H9 (cell line): ENCODE data around the gene PIGS. TPM values are rescaled to one million over a fixed set of nuclear protein-coding genes. Genes with fewer than 3 reads are reported as not detected.

Experiments used
- DNase-seq: peaks from one replicate; pipeline ENCODE4 v3.0.0-alpha.2; 2017
- H2AFZ ChIP-seq: one replicate; pipeline ENCODE4 v1.6.1; 2013; ENCODE audit warnings: mild to moderate bottlenecking, low read length, control low read depth, moderate library complexity
- H2AK5ac ChIP-seq: 2 replicates; pipeline ENCODE4 v1.6.1; 2013; ENCODE audit warnings: low read length, control low read depth, mixed read lengths; ENCODE audit not compliant: insufficient read length
- H2BK120ac ChIP-seq: one replicate; pipeline ENCODE4 v1.6.1; 2013; ENCODE audit warnings: low read depth, mild to moderate bottlenecking, low read length, control low read depth, inconsistent platforms; ENCODE audit not compliant: poor library complexity, severe bottlenecking
- H2BK12ac ChIP-seq: 2 replicates; pipeline ENCODE4 v1.6.1; 2013; ENCODE audit warnings: low read length, control low read depth, mixed read lengths, low read depth; ENCODE audit not compliant: insufficient read length
- H2BK15ac ChIP-seq: 2 replicates; pipeline ENCODE4 v1.6.1; 2013; ENCODE audit warnings: low read depth, low read length, control low read depth
- H2BK20ac ChIP-seq: one replicate; pipeline ENCODE4 v1.6.1; 2013; ENCODE audit warnings: low read depth, mild to moderate bottlenecking, low read length, control low read depth, inconsistent platforms; ENCODE audit not compliant: poor library complexity, severe bottlenecking
- H2BK5ac ChIP-seq: 2 replicates; pipeline ENCODE4 v1.6.1; 2013; ENCODE audit warnings: low read length, control low read depth, mixed read lengths; ENCODE audit not compliant: insufficient read length
- H3K14ac ChIP-seq: 2 replicates; pipeline ENCODE4 v1.6.1; 2013; ENCODE audit warnings: low read length, control low read depth; ENCODE audit not compliant: insufficient read depth
- H3K18ac ChIP-seq: 2 replicates; pipeline ENCODE4 v1.6.1; 2013; ENCODE audit warnings: low read depth, mild to moderate bottlenecking, mixed read lengths, low read length, control low read depth; ENCODE audit not compliant: insufficient read length
- H3K23ac ChIP-seq: 2 replicates; pipeline ENCODE4 v1.6.1; 2013; ENCODE audit warnings: low read length, control low read depth, mixed read lengths, low read depth; ENCODE audit not compliant: insufficient read length
- H3K23me2 ChIP-seq: 2 replicates; pipeline ENCODE4 v1.6.1; 2013; ENCODE audit warnings: low read depth, mild to moderate bottlenecking, mixed read lengths, low read length, control low read depth; ENCODE audit not compliant: insufficient read length, poor library complexity, severe bottlenecking
- H3K27ac ChIP-seq: 2 replicates; pipeline ENCODE4 v1.5.1; 2013; ENCODE audit warnings: low read length, control low read depth, mixed read lengths, low read depth; ENCODE audit not compliant: insufficient read length
- H3K27me3 ChIP-seq: 2 replicates; pipeline ENCODE4 v1.6.1; 2013; ENCODE audit warnings: low read length, control low read depth, inconsistent platforms; ENCODE audit not compliant: insufficient read depth
- H3K4ac ChIP-seq: 2 replicates; pipeline ENCODE4 v1.6.1; 2013; ENCODE audit warnings: low read depth, mild to moderate bottlenecking, control low read depth, inconsistent platforms, low read length, moderate library complexity
- H3K4me1 ChIP-seq: 2 replicates; pipeline ENCODE4 v1.6.1; 2013; ENCODE audit warnings: low read length, control low read depth, inconsistent platforms; ENCODE audit not compliant: insufficient read depth
- H3K4me2 ChIP-seq: 2 replicates; pipeline ENCODE4 v1.6.1; 2013; ENCODE audit warnings: low read length, control low read depth, mixed read lengths; ENCODE audit not compliant: insufficient read length, insufficient read depth
- H3K56ac ChIP-seq: 2 replicates; pipeline ENCODE4 v1.6.1; 2013; ENCODE audit warnings: low read depth, mild to moderate bottlenecking, mixed read lengths, low read length, control low read depth; ENCODE audit not compliant: insufficient read length
- H3K79me1 ChIP-seq: 2 replicates; pipeline ENCODE4 v1.6.1; 2013; ENCODE audit warnings: low read depth, mild to moderate bottlenecking, moderate library complexity, low read length, control low read depth, inconsistent platforms; ENCODE audit not compliant: insufficient read depth, poor library complexity, severe bottlenecking
- H3K79me2 ChIP-seq: 2 replicates; pipeline ENCODE4 v1.6.1; 2013; ENCODE audit warnings: low read length, control low read depth, inconsistent platforms; ENCODE audit not compliant: insufficient read depth
- H3K9ac ChIP-seq: 2 replicates; pipeline ENCODE4 v1.6.1; 2013; ENCODE audit warnings: low read length, control low read depth, mixed read lengths; ENCODE audit not compliant: insufficient read length; ENCODE audit errors: extremely low read depth
- H3K9me3 ChIP-seq: one replicate; pipeline ENCODE4 v1.6.1; 2013; ENCODE audit warnings: low read depth, low read length, inconsistent platforms; ENCODE audit not compliant: control insufficient read depth
- H3T11ph ChIP-seq: one replicate; pipeline ENCODE4 v1.6.1; 2013; ENCODE audit warnings: mild to moderate bottlenecking, low read length, control low read depth, inconsistent platforms
- H4K20me1 ChIP-seq: one replicate; pipeline ENCODE4 v1.6.1; 2013; ENCODE audit not compliant: control insufficient read depth, insufficient read length, insufficient read depth
- H4K5ac ChIP-seq: 2 replicates; pipeline ENCODE4 v1.6.1; 2013; ENCODE audit warnings: low read depth, mild to moderate bottlenecking, mixed read lengths, low read length, control low read depth; ENCODE audit not compliant: insufficient read length
- H4K8ac ChIP-seq: replicated peaks from 2 replicates; pipeline ENCODE4 v1.6.1; 2013; ENCODE audit warnings: low read length, control low read depth, mixed read lengths, low read depth; ENCODE audit not compliant: insufficient read length
- H4K91ac ChIP-seq: 2 replicates; pipeline ENCODE4 v1.6.1; 2013; ENCODE audit warnings: low read depth, mild to moderate bottlenecking, moderate library complexity, mixed read lengths, low read length, control low read depth; ENCODE audit not compliant: insufficient read length
- H3K27ac Mint-ChIP-seq, 3 experiments: 2 replicates in 2 of 3; 3 replicates in 1 of 3; pipeline ENCODE4 v1.8.0; 2020 to 2021; ENCODE audit warnings: mixed read lengths in 3 of 3, mild to moderate bottlenecking in 1 of 3, moderate library complexity in 1 of 3
- H3K27me3 Mint-ChIP-seq: 2 replicates; pipeline ENCODE4 v1.8.0; 2021; ENCODE audit warnings: low read depth, mild to moderate bottlenecking, moderate library complexity, mixed read lengths
- H3K36me3 Mint-ChIP-seq, 3 experiments: 2 replicates in 2 of 3; 3 replicates in 1 of 3; pipeline ENCODE4 v1.8.0; 2020 to 2021; ENCODE audit warnings: low read depth in 3 of 3, mixed read lengths in 3 of 3; ENCODE audit not compliant: insufficient read depth in 1 of 3
- H3K4me1 Mint-ChIP-seq, 2 experiments: 2 replicates each; pipeline ENCODE4 v1.8.0; 2020; ENCODE audit warnings: mixed read lengths in 2 of 2
- H3K4me3 Mint-ChIP-seq, 2 experiments: 2 replicates in 1 of 2; 3 replicates in 1 of 2; pipeline ENCODE4 v1.8.0; 2020 to 2021; ENCODE audit warnings: mild to moderate bottlenecking in 2 of 2, mixed read lengths in 2 of 2, moderate library complexity in 1 of 2
- H3K9me3 Mint-ChIP-seq, 2 experiments: 2 replicates in 1 of 2; 3 replicates in 1 of 2; pipeline ENCODE4 v1.8.0; 2020; ENCODE audit warnings: mild to moderate bottlenecking in 2 of 2, mixed read lengths in 2 of 2, moderate library complexity in 1 of 2
- CTCF ChIP-seq: fragments of 200-600 bp; sonication (generic); conservative IDR thresholded peaks from 3 replicates; pipeline ENCODE4 v1.8.0; 2021; ENCODE audit warnings: antibody characterized with exemption, mild to moderate bottlenecking
- WGBS: extraction: QIAGEN DNeasy Blood & Tissue Kit; methylation state at CpG from one replicate; pipeline ENCODE4 v1.1.7; 2013; ENCODE audit warnings: missing lambda C conversion rate, low lambda C conversion rate, mixed read lengths; ENCODE audit not compliant: insufficient read length; ENCODE audit errors: extremely low coverage; 5-methylcytosine and 5-hydroxymethylcytosine counted together
- total RNA-seq: library from RNA; stranded (reverse); gene quantifications from 2 replicates; pipeline ENCODE4 v1.2.1, GENCODE V29; 2021

Gene PIGS
- total RNA-seq, 1 experiment from 2014 or later, result 45.8 TPM

DNA sequence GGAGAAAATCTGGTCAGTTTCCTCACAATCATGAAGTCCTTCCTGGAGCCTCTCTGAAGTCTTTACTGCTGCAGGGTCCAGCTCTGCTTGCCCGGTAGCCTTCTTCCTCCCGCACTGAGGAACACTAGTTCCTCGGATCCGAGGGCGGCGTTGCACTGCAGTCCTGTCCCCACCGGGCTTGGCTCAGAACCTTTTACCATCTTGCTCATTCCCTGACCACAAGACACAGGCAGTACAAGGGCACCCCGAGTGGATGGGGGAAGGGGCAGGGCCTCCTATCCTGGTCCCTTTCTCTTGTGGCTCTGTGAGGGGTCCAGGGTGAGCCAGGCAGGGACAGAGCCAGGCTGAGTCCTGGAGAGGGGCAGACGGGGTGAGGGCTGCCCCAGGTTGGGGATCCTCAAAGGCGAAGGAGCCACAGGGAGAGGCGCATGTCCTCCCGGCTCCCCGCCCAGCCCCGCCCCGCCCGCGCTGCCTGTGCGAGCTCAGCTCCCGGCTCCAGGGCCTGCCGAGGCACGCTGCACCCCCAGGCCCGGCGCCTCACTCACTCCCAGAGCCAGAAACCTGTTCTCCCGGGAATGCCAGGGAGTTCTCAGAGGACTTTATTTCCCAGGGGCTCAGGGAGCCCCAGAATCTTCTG is 63.6 kb downstream of the PIGS start:
- Histone ChIP-seq H3K4me1 (no peaks in the 10 kb centered on the region; the same call in 1 of the 2 replicates), H3K9ac (no peak overlapping the region), H4K5ac (no peak overlapping the region), H2BK120ac (no peak overlapping the region), H3K18ac (no peak overlapping the region), H3K27ac (no peak overlapping the region), H3K14ac (no peak overlapping the region), H4K8ac (no peak overlapping the region), H2BK5ac (no peak overlapping the region), H3K23me2 (no peaks in the 10 kb centered on the region), H4K91ac (no peak overlapping the region), H3K23ac (no peak overlapping the region), H2AK5ac (no peak overlapping the region), H2BK12ac (no peak overlapping the region), H3K56ac (no peak overlapping the region), H3K79me1 (no peaks in the 10 kb centered on the region), H2BK20ac (no peak overlapping the region), H3K27me3 (no peaks in the 10 kb centered on the region), H2AFZ (no peak overlapping the region), H3K4me2 (no peak overlapping the region), H3K4ac (no peak overlapping the region), H3T11ph (no peak overlapping the region), H2BK15ac (no peak overlapping the region), H3K79me2 (no peaks in the 10 kb centered on the region), H4K20me1 (no peaks in the 10 kb centered on the region), H3K9me3 (no peaks in the 10 kb centered on the region)
- Mint-ChIP-seq H3K36me3 (no peaks in the 10 kb centered on the region), H3K9me3 (no peaks in the 10 kb centered on the region), H3K27ac (no peak overlapping the region), H3K27me3 (peaks cover 25% of the 10 kb centered on the region), H3K4me3 (no peak overlapping the region), H3K4me1 (peaks cover 2 to 11% of the 10 kb centered on the region in 2 experiments; a peak in 2 of 4 replicates)
- DNase-seq, result peak; percentile 52
- WGBS, result no CpG with 5 or more reads among the region's 24 CpGs
- no peak for TF ChIP-seq CTCF
